HG02852 (cell line): ENCODE results near the gene ZSWIM4.

Source experiments
- ATAC-seq: cut with Tn5 transposase; IDR thresholded peaks from one replicate; pipeline ENCODE4 v1.9.1; 2021; ENCODE audit warnings: mild to moderate bottlenecking, moderate library complexity; ENCODE audit not compliant: unreplicated experiment

The ZSWIM4 gene

DNA sequence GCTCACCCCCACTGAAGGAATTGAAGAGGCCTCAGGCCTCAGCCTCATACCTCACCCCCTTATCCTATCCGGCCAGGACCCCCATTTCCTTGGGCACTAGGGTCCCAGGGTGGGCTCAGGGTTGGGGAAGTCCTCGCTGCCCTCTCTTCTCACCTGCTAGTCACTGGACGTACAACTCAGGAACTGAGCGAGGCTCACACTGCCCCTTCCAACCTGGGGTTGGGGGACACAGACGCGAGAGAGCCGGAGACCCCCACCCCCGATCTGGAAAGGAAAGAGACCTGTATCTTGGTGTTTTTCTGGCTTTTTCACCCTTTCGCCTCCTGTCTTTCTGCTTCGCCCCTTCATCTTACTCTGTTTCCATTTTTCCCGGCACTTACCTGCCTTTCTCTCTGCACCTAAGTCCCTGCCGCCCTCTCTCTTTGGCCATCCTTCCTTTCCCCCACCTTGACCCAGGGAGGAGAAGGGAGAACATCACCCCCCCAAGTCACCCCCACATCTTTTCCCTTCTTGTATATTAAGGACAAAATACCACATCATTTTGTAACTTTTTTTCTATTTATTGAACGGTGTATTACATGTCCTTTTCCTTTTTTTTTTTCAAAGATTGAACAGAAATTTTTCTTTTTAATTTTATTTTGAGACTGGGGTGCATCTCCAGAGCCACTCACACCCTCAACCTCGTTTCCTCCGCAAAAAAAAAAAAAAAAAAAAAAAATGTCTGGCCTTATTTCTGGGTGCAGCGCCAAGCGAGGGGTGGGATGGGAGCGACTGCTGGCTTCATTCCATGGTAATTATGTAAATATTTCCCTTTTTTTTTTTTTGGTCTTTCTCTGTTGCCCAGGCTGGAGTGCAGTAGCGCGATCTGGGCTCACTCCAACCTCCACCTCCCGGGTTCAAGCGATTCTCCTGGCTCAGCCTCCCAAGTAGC, 36.6 kb downstream of the ZSWIM4 start:
- ATAC-seq = no peak

DNA sequence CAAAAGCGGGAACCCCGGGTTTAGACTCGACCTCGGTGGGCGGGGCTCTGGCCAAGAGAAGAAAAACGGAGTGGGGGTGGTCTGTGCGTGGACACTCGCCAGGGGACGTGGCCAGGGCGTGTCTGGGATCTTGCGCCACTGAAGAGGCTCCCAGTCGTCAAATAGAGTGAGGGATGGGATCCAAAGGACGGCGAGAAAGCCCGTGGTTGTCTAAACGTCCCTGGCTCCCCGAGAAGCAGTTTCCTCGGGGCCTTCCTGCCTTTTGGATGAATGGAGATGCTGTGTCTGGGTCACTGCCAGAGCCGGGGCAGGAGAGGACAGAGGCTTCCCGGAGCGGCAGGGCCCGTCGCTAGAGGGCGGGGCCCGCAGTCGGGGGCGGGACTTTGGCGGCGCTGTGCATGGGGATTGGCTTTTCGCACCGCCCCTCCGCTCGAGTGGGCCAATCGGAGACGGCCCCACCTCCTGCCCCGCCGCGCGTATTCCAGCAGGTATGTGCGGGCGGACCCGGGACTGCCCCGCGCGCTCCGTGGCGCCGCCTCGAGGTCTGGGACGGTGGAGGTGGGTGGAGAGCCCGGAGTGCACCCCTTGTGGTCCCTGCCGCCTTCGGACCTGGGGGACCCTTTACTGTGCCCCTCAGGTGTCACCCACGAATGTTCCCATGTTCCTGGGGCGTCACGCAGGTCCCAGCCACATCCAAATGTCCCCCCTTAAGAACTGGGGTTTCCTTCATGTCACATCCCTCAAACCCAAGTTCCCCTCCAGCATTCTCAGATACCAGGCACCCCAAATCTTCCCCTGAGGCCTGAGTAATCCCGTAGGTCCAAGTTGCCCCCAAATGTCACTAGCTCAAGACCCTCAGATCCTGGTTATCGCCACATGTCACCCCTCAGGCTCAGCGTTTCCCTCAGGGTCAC, 38.3 kb downstream of the ZSWIM4 start:
- ATAC-seq = peak; percentile 81

DNA sequence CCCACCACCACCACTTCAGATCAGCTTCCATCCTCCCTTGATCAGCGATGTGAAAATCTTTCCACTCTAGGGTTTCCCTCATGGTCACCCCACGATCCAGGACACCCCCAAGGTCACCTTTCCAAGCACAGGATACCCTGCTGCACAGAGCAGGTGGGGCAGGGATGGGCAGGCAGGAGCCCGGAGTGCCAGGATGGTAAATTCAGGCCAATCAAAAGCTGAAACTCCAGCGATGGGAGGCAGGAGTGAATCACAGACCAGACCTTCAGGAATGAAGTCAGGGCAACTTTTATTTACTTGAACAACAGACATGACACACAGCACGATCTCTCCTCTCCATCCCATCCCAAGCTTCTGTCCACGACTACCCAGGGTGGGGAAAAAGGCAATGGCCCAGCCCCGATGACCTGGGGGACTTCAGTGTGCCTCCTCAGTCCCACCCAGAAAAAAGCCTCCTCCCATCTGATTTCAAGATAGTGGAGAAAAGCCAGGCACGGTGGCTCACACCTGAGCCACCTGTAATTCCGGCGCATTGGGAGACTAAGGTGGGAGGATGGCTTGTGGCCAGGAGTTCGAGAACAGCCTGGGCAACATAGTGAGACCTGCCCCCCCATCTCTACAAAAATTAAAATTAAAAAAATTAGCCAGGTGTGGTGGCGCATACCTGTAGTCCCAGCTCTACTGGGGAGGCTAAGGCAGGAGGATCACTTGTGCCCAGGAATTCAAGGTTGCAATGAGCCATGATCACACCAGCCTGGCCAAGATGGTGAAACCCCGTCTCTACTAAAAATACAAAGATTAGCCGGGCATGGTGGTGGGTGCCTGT, 39.2 kb downstream of the ZSWIM4 start:
- ATAC-seq = no peak

DNA sequence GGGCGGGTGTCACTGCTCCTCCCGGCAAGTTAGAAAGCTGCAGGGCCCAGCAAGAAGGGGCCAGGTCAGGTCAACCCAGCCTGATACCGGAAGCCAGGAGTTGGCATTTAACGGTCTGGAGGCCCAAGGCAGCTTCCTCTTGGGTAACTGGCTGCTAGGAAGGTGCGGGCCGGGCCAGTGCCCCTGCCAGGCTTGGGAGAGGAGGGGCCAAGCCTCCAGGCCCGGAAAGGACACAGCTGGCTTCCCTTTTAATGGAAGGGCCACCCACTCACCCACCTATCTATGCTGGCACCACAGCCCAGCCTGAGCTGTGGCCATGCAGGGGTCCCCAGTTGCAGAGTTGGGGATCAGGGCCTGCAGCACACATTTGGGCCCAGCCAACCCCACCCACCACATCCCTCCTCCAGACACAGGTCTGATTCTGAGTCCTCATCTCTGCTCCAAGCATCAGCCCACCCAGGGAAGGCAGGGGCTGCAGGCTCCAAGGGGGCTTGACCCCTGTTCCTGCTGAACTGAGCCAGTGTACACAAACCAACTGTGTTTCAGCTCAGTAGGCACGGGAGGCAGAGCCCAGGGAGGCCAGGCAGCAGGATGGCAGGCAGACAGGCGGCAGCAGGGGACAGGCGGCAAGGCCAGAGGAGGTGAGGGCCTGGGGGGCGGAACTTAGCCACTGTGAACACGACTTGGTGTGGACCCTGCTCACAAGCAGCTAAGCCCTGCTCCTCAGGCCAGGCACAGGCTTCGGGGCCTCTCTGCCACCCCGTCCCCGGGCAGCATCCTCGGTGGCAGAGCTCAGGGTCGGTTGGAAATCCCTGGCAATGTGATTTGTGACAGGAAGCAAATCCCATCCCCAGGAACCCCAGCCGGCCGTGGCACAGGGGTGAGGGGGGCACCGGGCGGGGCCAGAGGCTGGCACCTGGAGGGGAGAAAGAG, 40.8 kb downstream of the ZSWIM4 start:
- ATAC-seq = no peak

DNA sequence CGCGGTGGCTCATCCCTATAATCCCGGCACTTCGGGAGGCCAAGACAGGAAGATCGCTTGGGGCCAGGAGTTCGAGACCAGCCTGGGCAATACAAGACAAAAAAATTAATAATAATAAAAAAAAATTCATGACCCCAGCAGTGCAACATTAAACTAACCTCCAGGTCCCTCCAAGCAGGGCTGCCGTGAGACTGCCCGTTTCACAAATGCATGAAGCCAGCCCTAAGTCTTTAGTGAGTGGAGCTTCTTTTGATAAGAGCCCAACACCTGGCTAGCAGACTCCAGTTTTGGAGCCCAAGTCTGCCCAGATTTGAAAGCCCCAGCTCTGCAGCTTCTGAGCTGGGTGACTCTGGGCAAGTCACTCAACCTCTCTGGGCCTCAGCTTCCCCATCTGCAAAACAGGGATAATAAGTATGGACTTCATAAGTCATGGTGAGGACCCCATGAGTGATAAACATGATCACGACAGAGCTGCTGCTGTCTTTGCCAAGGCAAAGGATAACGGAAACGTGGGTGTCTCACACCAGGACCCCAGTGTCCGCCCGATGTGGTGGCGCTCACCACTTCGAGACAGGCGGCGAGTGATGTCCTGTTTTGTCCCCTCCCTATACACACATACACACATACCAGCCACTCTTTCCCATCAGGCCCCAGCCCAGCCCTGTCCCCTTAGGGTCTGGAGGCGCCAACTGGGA, 43.3 kb downstream of the ZSWIM4 start:
- ATAC-seq = no peak

DNA sequence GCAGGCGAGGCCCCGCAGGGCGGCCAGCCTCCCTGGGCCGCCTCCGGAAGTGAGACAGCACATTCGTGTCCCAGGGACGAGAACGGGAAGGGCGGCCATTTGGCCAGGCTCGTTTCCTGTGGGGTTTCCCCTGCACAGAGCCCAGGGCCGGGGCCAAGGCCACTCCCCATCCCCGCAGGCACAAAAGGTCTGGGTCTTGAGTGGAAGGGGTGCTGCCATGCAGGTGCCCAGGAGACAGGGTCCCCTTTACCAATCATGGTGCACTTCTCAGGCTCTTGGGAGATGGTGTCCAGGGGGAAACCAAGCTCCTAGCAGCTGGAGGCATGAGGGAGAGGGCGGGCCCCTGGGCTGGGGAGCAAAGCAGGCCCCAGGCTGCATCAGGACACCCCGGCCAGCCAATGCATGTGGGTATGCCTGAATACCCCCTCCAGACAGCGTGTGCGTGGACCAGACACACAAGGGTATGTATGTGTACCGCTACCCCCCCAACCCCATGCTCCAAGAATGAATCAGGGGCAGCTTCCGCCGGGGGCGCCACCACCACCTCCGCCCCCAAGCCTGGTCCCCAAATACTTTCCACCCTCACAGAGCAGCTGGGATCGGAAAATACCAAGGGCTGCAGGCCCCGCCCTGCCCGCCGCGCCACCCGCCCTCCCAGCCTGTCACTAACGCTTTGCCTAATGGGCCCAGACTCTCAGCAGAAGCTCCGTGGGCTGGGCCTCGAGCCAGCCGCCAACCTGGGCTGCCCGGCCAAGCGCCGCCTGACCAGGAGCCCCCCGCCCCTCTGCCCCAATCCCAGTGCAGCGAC, 44.1 kb downstream of the ZSWIM4 start:
- ATAC-seq = peak; percentile 36

DNA sequence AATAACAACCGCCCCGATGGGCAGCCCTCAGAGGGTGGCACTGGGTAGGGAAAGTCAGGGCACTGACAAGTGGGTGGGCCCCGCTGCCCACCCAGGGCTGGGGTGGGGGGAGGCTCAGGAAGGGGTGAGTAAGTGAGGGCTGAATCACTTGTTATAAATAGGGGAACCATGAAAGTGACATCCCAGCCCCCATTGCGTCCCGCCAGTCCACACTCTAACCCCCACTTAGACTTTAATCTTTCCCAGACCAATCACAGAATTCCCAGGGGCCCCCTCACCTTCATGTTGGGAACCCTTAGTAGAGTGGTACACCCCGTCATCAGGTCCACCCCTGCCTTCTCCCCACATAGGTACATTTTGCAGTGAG, 44.7 kb downstream of the ZSWIM4 start:
- no peak for ATAC-seq

DNA sequence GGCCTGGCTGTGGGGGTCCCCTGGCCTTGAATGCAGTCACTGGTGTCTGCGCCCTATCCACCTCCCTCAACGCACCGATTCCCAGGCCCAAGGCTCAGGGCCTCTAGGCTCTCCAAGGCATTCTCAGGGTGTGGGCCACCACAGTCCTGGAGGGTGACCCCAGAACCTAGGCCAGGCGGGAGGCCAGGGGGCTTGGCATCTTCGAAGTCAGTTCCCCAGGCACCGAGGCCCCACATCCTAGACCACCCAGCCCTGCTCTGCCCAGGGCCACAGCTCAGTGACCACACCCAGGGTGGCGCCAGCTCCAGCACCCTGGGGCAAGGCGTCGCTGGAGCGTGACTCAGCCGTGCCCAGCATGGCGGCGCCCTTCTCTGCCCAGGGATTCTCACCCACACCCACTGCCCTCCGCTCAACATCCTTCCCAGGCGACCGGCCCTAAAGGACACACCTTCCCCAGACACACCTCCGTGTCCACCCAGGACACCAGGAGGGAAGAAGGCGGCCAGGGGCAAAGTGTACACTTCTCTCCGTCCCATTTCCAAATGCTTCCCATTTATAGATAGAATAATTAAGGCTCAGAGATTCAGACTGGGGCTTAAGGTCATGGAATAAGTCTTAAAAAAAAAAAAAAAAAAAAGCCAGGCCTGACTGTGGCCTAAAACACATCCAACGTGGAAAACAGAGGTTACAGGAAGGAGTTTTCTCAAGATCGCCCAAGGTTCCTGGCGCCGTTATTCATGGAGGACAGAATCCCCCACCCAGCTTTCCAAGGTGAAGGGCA, 45.3 kb downstream of the ZSWIM4 start:
- ATAC-seq = no peak

DNA sequence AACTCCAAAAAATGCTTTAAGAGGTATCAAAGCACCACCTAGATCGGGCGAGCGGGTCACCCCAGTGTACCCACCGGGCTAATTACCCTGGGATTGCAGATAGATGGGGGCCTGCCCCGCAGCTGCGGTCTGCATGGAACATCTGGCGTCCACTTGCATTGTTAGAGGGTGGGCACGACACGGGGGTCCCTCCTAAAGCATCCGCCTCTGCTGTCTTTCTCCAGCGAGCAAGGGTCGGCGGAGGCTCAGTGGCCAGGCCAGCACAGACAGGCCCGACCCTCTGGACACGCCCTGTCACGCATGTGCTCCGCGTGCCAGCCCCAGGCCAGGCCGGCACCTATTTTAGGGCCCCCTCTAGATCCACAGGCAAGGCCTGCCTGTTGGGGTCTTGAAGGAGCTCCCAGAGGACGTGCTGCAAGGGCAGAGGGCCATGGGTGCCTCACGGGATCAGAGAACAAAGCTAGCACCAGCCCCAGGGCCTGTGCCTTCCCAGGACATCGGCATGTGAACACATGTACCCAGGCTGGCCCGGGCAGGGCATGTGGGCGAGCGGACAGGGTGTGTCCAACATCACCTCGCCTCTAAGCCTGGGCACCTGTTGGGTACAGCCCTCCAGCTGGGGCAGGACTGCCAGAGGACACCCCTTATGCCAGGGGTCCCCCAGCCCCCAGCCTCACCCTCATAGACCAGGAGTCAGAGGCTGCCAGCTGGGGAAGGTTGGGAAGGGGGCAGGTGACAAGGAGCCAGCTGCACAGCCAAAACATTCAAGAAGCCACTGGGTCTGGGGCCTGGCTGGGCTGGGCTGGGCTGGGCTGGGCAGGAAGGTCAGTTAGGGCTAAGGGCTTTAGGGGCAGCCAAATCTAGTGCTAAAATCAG, 46.1 kb downstream of the ZSWIM4 start:
- ATAC-seq = no peak

DNA sequence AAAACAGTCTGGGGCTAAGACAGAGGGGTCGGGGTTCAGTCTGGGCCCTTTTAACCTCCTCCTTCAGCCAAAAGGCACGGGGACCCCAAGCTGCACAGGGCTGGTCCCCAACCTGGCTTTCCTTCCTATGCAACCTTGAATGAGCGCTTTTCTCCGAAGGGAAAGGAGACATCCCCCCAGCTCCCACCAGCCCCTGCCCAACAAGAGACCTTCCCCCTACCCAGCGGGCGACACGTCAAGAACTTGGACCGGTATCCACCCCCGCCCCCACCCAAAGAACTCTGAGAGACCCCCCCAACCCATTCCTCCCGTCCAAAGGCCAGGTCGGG, 46.7 kb downstream of the ZSWIM4 start:
- no peak for ATAC-seq

DNA sequence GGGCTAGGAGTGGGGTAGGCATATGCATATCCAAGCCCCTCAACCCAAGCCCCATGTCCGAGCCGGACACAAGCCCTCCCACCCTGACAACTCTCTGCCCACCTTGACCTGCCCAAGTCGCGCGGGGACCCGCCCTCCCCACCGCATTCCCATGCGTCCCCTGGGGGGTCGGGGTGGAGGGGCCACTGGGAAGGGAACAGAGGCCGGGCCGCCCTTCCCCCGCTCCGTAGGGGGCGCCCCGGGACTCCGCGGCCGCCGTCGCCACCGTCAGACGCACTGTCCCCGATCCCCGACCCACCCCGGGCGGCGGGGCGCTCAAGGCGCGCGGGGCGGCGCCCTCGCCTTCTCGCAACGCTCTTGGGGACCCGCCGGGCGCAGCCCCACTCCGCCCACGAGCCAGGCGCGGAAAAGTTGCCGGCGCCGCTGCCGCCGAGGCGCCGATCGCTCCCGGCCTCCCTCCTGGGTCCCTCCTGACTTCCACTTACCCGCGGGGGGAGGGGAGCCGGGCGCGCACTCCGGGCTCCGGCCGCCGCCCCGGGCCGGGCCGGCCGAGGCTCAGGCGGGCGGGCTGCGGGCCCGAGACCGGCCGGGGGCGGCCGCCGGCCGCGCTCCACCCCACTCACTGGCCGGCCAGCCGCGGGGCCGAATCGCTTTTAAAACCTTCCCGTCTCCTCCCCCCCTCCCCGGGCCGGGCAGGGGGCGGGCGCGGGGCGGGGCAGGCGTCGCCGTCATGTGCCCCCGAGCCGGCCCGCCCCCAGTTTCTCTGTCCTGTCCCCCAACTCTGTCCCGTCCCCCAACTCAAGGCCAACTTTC, 47.3 kb downstream of the ZSWIM4 start:
- ATAC-seq = no peak

DNA sequence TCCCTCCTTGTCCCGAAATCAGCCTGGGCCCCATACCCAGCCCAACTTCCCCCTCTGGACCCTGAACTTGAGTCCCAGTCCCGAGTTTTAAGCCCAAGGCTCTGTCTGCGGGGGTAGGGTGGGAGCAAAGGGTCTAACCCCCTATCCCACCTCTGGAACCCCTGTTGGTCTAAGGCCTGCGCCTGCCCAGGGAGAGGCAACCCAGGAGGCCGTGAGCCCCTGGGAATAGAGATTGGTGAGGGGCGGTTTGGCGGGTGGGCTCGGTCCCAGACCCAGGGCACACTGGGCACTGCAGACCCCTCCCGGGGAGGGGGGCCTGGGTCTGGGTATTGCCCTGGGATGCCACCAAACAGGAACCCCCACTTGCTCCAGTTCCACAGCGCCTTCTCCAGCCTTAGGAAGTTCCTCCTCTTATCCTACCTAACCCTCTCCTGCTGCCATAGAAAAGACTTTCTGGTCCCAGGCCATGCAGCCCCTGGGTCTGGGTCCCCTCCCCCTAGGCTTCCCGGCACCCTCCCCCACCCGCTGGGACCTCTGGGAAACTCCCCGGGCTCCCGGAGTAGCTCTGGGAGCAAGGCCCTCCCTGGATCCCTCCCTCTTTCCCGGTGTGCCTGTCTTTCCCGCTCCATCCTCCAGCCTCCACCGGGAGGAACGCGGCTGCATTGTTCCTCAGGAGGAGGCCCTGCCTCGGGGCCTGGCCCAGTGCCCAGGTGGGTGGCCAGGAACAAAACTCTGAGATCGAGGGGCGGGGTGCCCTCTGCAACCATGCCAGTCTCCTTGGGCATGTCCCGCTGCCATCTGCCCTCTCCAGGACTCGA, 48.1 kb downstream of the ZSWIM4 start:
- ATAC-seq = no peak

DNA sequence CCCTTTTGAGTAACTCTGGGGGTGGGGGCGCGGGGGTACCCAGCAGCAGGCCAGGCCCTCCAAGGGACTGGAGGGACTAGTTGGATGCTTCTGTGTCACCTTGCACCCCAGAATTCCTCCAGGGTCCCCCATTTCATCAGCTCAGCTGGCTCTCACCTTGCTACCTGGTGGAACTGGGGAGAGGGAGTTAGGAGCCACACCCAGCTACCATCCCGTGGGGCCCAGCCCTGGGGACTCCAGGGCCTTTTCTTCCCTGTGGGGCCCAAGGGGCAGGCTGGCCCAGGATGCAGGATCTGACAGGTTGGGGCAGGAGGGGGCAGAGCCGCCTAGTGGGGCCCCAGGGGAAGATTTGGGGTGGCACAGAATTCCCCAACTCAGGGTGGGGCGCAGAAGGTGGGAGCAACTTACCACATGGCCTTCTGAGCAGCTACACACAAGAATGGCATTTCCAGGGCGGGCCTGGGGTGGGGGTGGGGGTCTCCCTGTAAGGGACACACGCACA, 48.9 kb downstream of the ZSWIM4 start:
- ATAC-seq = no peak

DNA sequence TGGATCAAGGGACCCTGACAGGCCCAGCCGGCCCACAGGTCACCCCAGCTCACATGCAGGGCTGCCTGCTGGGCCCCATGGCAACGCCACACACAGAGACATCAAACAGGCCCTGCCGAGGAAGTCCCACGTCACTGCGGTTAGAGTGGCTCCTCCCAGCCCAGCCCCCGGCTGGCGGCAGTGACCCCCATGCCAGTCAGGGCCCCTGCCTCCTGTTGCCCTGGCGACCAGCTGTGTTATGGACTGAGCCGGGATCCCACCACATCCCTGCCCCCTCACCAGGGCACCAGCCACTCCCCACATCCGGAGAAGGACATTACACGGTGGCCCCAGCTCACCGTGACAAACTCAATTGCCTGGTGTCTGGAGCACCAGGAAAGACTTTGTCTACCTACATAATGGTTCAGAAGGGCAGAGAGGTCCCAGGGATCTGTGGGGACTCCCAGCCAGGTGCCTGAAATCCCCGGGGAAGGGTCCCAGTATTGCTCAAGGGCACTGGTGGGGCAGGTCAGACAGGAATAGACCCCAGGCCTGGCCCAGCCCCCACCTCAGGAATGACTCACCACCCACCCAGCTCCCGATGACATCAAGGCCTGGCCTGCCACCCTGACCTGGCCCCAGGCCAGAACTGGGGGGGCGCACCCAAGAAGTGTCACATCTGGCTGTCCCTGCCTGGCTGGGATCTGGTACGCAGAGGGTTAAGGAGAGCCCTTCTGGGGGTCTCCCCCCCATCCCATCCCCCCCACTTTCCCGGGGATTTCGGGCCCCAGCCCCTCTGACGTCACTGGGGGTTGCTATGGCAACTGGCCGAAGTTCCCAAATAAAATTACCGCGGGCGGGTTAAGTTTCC, 51.5 kb downstream of the ZSWIM4 start:
- ATAC-seq = peak; percentile 46
